Keratinocyte (primary cell): ENCODE results near the gene BOD1. TPM values are rescaled to one million over a fixed set of nuclear protein-coding genes. Genes with fewer than 3 reads are reported as not detected.

Source experiments
- DNase-seq: peaks from one replicate; pipeline ENCODE4 v3.0.0-alpha.2; 2011; ENCODE audit warnings: low read depth, missing footprints, low spot score
- FAIRE-seq: peaks from 2 replicates; lab custom pipeline; 2011; peaks lifted over from hg19 to GRCh38; lab: Jason Lieb, UNC
- H2AFZ ChIP-seq: 2 replicates; pipeline ENCODE4 v1.6.0; 2012; ENCODE audit warnings: low read length, control low read depth, inconsistent platforms; ENCODE audit not compliant: control insufficient read depth
- H3K27ac ChIP-seq: 2 replicates; pipeline ENCODE4 v1.5.1; 2011; ENCODE audit warnings: low read length; ENCODE audit not compliant: control insufficient read depth, insufficient read depth
- H3K27me3 ChIP-seq: 3 replicates; pipeline ENCODE4 v1.6.0; 2011; ENCODE audit warnings: low read length; ENCODE audit not compliant: control insufficient read depth, insufficient read depth; ENCODE audit errors: extremely low read depth
- H3K36me3 ChIP-seq, 2 experiments: 2 replicates in 1 of 2; 3 replicates in 1 of 2; pipeline ENCODE4 v1.5.1; 2011; ENCODE audit warnings: low read length in 2 of 2, mild to moderate bottlenecking in 1 of 2; ENCODE audit not compliant: control insufficient read depth in 2 of 2, insufficient read depth in 2 of 2; ENCODE audit errors: extremely low read depth in 1 of 2
- H3K4me1 ChIP-seq: 3 replicates; pipeline ENCODE4 v1.5.1; 2011; ENCODE audit warnings: low read length; ENCODE audit not compliant: control insufficient read depth, insufficient read depth; ENCODE audit errors: extremely low read depth
- H3K4me2 ChIP-seq: 3 replicates; pipeline ENCODE4 v1.6.0; 2011; ENCODE audit warnings: low read depth, low read length; ENCODE audit not compliant: control insufficient read depth, insufficient read depth; ENCODE audit errors: extremely low read depth
- H3K4me3 ChIP-seq, 3 experiments: fragments of 200-600 bp in 1 of 3; sonication (generic) in 1 of 3; 2 replicates in 2 of 3; 3 replicates in 1 of 3; pipeline ENCODE4 v1.5.1; 2011 to 2016; ENCODE audit warnings: low read length in 3 of 3, mild to moderate bottlenecking in 3 of 3, control low read depth in 2 of 3, inconsistent platforms in 1 of 3, low read depth in 1 of 3, mixed read lengths in 1 of 3, mixed run types in 1 of 3, moderate library complexity in 1 of 3; ENCODE audit not compliant: control insufficient read depth in 2 of 3, insufficient read depth in 2 of 3; ENCODE audit errors: extremely low read depth in 1 of 3
- H3K79me2 ChIP-seq: 2 replicates; pipeline ENCODE4 v1.6.0; 2012; ENCODE audit warnings: low read length; ENCODE audit not compliant: control insufficient read depth, insufficient read depth
- H3K9ac ChIP-seq: 3 replicates; pipeline ENCODE4 v1.6.0; 2011; ENCODE audit warnings: low read length; ENCODE audit not compliant: control insufficient read depth, insufficient read depth; ENCODE audit errors: extremely low read depth
- H3K9me1 ChIP-seq: 3 replicates; pipeline ENCODE4 v1.6.0; 2011; ENCODE audit warnings: low read length; ENCODE audit not compliant: control insufficient read depth, insufficient read depth; ENCODE audit errors: extremely low read depth
- H3K9me3 ChIP-seq: 2 replicates; pipeline ENCODE4 v1.5.1; 2012; ENCODE audit warnings: low read depth, low read length; ENCODE audit not compliant: control insufficient read depth
- H4K20me1 ChIP-seq: 3 replicates; pipeline ENCODE4 v1.6.0; 2011; ENCODE audit warnings: low read length; ENCODE audit not compliant: control insufficient read depth, insufficient read depth; ENCODE audit errors: extremely low read depth
- CTCF ChIP-seq, 3 experiments: IDR thresholded peaks in 1 of 3; conservative IDR thresholded peaks in 1 of 3; optimal IDR thresholded peaks in 1 of 3; 2 replicates in 2 of 3; 3 replicates in 1 of 3; pipeline versions ENCODE3 to v1.5.1; 2011; ENCODE audit warnings: low read length in 3 of 3, mild to moderate bottlenecking in 3 of 3, moderate library complexity in 2 of 3, control low read depth in 1 of 3, inconsistent platforms in 1 of 3; ENCODE audit not compliant: insufficient read depth in 2 of 3; ENCODE audit errors: extremely low read depth in 1 of 3
- EZH2 ChIP-seq: IDR thresholded peaks from one replicate; pipeline ENCODE4 v1.6.1; 2012; ENCODE audit warnings: inconsistent platforms, mild to moderate bottlenecking, low read length, moderate library complexity
- dilution Hi-C: fragments of 300-500 bp; cut with MboI; formaldehyde crosslinking; loops from one replicate; pipeline ENCODE4 v1.7.0; 2020; ENCODE audit warnings: low sequenced_read_pairs; ENCODE audit not compliant: extremely low pct_ligation_motif_present
- polyA plus RNA-seq, 5 experiments: library from polyadenylated mRNA; depleted of rRNA in 3 of 5; stranded (reverse) in 3 of 5; stranded (forward) in 1 of 5; unstranded in 1 of 5; fragments of >200 nt; gene quantifications; 1 replicate in 1 of 5; 2 replicates in 3 of 5; 3 replicates in 1 of 5; pipeline versions ENCODE4 v1.2.1 to v1.2.3, GENCODE V29; 2011 to 2012; ENCODE audit warnings: missing spikeins in 2 of 5, low read depth in 1 of 5, low replicate concordance in 1 of 5

The BOD1 gene
- polyA plus RNA-seq, 1 donor (not counting 4 experiments of a cell fraction or from before 2014, with no cell fraction given) = 46.8 TPM

- TF ChIP-seq CTCF (optimal IDR thresholded peaks at IDR 0.05 in 1 of 3, IDR thresholded peaks at IDR 0.05 in 1 of 3, conservative IDR thresholded peaks at IDR 0.05 in 1 of 3; ENCODE audit: extremely low read depth in 1 of 3, insufficient read depth in 2 of 3, low read length in 3 of 3) (no peak), EZH2 (no peak)
- Histone ChIP-seq H3K36me3 (no peaks in the 10 kb centered on the region), H3K9ac (no peak overlapping the region), H3K27me3 (peaks cover 4% of the 10 kb centered on the region), H3K27ac (no peak overlapping the region), H3K79me2 (no peaks in the 10 kb centered on the region), H2AFZ (no peak overlapping the region), H3K9me1 (no peaks in the 10 kb centered on the region), H4K20me1 (no peaks in the 10 kb centered on the region), H3K4me1 (no peaks in the 10 kb centered on the region), H3K4me2 (no peak overlapping the region), H3K4me3 (no peak overlapping the region), H3K9me3 (no peaks in the 10 kb centered on the region)
- no peak for FAIRE-seq
- no peak for DNase-seq
- dilution Hi-C loops = no loop called here
These were observed 28.4 kb upstream of the BOD1 start for GRCh38 chr5:173644673-173645436.

DNA sequence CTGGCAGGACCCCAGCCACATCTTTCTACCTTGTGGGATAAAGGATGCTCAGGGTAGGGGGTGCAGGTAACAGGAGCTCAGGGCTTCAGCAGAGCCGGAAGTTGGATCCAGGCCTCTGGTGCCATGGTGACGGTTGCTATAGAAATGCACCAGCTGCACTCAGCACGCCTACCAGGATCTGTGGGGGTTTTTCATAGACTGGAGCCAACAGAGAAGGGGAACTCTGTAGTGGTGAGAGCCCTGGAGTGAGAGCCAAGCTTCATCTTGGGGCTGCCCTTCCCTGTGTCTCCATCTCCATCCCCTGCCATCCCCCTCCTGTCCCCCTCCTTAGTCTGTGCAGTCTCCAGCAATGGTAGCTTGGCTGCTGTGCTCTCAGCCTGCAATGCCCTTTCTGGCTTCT is 27.5 kb upstream of the BOD1 start:
- Histone ChIP-seq H3K36me3 (no peaks in the 10 kb centered on the region), H3K27me3 (peaks cover 4% of the 10 kb centered on the region), H3K27ac (no peak overlapping the region), H3K4me3 (no peak overlapping the region), H4K20me1 (no peaks in the 10 kb centered on the region), H3K4me1 (no peaks in the 10 kb centered on the region), H3K4me2 (no peak overlapping the region), H3K79me2 (no peaks in the 10 kb centered on the region), H3K9me3 (no peaks in the 10 kb centered on the region), H3K9me1 (no peaks in the 10 kb centered on the region), H3K9ac (no peak overlapping the region), H2AFZ (no peak overlapping the region)
- FAIRE-seq (no peak), DNase-seq (no peak)
- TF ChIP-seq CTCF (optimal IDR thresholded peaks at IDR 0.05 in 1 of 3, IDR thresholded peaks at IDR 0.05 in 1 of 3, conservative IDR thresholded peaks at IDR 0.05 in 1 of 3; ENCODE audit: extremely low read depth in 1 of 3, insufficient read depth in 2 of 3, low read length in 3 of 3) = no peak
- no peak for TF ChIP-seq EZH2
- dilution Hi-C loops = no loop called here
